Measurements from ENCODE around the gene SLC41A2. TPM values are rescaled to one million over a fixed set of nuclear protein-coding genes. Genes with fewer than 3 reads are reported as not detected.
A peak's percentile ranks its signal among the peaks of the same experiment; 100 is the strongest.
"Not testable (repeated sequence)": the region's sequence is repeated elsewhere in the genome, so short reads cannot be mapped to it uniquely, and the experiment has no call there.

The SLC41A2 gene, protein sequence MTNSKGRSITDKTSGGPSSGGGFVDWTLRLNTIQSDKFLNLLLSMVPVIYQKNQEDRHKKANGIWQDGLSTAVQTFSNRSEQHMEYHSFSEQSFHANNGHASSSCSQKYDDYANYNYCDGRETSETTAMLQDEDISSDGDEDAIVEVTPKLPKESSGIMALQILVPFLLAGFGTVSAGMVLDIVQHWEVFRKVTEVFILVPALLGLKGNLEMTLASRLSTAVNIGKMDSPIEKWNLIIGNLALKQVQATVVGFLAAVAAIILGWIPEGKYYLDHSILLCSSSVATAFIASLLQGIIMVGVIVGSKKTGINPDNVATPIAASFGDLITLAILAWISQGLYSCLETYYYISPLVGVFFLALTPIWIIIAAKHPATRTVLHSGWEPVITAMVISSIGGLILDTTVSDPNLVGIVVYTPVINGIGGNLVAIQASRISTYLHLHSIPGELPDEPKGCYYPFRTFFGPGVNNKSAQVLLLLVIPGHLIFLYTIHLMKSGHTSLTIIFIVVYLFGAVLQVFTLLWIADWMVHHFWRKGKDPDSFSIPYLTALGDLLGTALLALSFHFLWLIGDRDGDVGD
- total RNA-seq, result 10 to 100 TPM; 15.7 to 22.3 TPM

DNA sequence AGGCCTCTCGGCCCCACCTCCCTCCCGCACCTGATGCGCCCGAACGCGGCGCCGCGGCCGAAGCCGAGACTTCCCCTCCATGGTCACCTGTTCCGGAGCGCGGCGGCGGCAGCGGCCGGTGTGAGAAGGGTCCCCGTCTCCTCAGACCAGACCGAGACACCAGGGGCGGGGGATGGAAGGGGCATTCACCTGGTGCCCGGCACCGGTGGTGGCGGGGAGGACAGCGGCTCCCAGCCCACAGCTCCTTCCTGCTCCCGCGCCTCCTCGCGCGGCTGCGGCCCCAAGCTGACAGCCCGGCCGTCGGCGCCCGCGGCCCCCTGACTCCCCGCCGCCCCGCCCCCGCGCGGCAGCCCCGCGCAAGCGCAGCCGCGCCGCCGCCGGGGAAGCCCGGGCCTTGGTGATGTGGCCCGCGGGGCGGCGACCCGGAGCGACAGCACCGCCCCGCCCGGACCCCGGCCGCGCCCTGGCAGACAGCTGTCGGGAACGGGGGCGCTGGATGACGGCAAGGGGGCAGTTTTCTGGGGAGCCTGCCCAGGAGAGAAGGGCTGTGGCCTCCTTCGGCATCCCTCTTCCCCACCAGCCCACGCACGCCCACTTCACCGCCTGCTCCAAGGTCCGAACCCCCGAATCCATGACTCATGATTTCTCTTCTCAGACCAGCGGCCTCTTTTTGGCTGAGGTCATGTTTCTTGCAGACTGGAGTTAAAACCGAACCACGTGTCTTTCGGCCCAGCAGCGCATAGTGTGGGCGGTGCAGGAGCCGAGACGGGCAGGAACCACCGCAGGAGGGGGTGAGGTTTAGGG lies at the start of gene SLC41A2:
Gene SLC41A2, minus strand, starts transcription at position 290 of the 804 bp plus-strand sequence. CDS start 29,763 bp downstream, outside the sequence.
- Mint-ChIP-seq H3K36me3 (ENCODE audit: insufficient read depth in 2 of 2) (peaks cover 0 to 4% of the 10 kb centered on the region in 2 donors), H3K27me3 (ENCODE audit: low read depth) (peaks cover 42% of the 10 kb centered on the region), H3K9me3 (no peaks in the 10 kb centered on the region), H3K4me3 (peak within 1 kb of the TSS; percentile 90 to 93), H3K27ac (peak within 1 kb of the TSS; percentile 88), H3K4me1 (ENCODE audit: low read depth) (peaks cover 29% of the 10 kb centered on the region)
- ATAC-seq (replicated peaks in 1 of 2) (peak; percentile 82 to 88), DNase-seq (peak; percentile 89 to 90)

DNA sequence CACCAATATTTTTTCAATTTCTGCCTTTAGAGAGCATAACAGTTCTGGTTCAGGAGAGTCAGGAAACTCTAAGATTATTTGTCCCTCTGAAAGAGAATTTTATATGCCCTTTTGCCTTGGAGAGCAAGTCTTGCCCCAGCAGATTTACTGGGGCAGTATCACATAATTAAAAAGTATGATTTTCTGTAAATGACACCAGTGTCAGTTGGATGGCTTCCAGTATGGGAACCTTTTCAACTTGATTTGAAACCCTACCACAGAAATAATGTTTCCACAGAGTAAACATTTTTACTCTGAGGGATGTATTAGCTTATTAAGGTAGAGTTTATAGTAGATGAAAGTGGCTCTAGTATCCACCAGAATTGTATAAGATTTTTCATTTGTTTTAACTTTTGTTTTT lies 43.4 kb upstream of the SLC41A2 start:
- ATAC-seq (replicated peaks in 1 of 2), result no peak
- Mint-ChIP-seq H3K36me3 (ENCODE audit: insufficient read depth in 2 of 2) (peaks cover 26 to 51% of the 10 kb centered on the region in 2 donors), H3K4me3 (no peak overlapping the region)

DNA sequence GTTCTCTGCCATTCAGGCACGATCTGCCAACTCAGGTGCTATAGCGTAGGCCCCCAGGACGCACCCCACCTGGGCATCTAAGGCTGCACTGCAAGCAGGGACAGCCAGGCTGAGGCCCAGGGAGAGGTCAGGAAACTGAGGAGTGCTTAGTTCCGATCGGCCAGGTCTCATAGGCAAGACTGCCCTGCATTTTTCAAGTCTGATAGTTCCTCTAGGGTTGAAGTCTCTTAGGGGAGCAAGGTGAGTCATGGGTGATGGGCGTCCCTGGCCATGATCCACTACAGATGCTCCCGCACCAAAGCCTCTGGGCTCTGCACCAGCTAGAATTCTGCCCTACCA lies 41.2 kb upstream of the SLC41A2 start:
- no peak for DNase-seq
- Mint-ChIP-seq H3K4me1 (ENCODE audit: low read depth) (peaks cover 14% of the 10 kb centered on the region), H3K27me3 (ENCODE audit: low read depth) (no peaks in the 10 kb centered on the region)

More for the DNA sequence above, 43.4 kb upstream of the SLC41A2 start:
- Mint-ChIP-seq H3K27ac (no peak overlapping the region), H3K4me1 (ENCODE audit: low read depth) (peaks cover 14% of the 10 kb centered on the region), H3K27me3 (ENCODE audit: low read depth) (no peaks in the 10 kb centered on the region), H3K9me3 (peaks cover 0 to 6% of the 10 kb centered on the region in 2 donors)
- no peak for DNase-seq

DNA sequence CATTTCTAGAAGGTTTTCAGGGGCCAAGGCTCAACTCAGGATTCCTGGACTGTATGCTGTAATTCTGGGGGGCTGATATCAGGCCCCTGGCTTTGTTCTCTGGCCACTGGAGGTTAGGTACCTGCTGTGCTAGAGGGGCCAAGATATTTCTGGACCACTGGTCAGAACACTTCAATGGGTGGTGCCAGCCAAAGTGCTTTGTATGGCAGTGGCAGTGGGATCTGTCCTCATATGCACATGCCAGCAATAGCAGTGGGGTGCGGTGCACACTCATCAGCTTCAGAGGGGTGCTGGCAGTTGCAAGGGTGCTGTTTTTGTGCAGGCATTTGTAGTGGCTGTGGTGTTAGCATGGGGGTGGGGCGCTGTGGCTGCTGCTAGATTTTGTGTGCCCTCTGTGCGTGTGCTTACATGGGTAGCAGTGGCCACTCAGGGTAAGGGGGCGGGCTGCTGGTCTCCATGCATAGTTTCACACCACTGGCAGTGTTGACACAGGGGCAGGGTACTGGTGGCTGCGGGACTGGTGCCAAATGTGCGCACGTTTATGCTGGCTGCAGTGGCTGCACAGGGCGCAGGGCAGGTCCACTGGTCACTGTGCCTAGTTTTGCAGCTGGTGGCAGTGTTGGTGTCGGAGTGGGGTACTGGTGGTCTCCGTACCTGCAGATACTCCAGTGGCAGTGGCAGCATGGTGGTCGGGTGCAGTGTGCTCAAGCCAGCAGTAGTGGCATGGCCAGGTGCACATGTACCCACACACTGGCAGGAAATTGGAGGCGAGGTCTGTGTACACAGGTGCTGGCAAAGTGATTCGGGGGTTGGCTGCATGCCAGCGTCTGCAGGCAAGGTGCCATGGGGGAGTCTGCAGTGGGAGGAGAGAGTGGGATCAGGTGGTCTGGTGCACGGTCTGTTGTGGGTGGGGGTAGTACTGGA lies 40.6 kb upstream of the SLC41A2 start:
- peaks cover 24 to 45% of the 10 kb centered on the region in 2 donors for H3K36me3 Mint-ChIP-seq (ENCODE audit: insufficient read depth in 2 of 2)
- peaks cover 0 to 6% of the 10 kb centered on the region in 2 donors for H3K9me3 Mint-ChIP-seq
- H3K27ac Mint-ChIP-seq, result no peak overlapping the region
- no peak overlapping the region for H3K4me3 Mint-ChIP-seq
- ATAC-seq (replicated peaks in 1 of 2), result no peak
- peaks cover 14% of the 10 kb centered on the region for H3K4me1 Mint-ChIP-seq (ENCODE audit: low read depth)
- H3K27me3 Mint-ChIP-seq (ENCODE audit: low read depth), result no peaks in the 10 kb centered on the region
- no peak for DNase-seq

More for the DNA sequence above, 41.2 kb upstream of the SLC41A2 start:
- no peak for ATAC-seq (replicated peaks in 1 of 2)
- H3K9me3 Mint-ChIP-seq, result peaks cover 0 to 6% of the 10 kb centered on the region in 2 donors
- no peak overlapping the region for H3K4me3 Mint-ChIP-seq
- H3K36me3 Mint-ChIP-seq (ENCODE audit: insufficient read depth in 2 of 2), result peaks cover 24 to 51% of the 10 kb centered on the region in 2 donors
- H3K27ac Mint-ChIP-seq, result no peak overlapping the region

DNA sequence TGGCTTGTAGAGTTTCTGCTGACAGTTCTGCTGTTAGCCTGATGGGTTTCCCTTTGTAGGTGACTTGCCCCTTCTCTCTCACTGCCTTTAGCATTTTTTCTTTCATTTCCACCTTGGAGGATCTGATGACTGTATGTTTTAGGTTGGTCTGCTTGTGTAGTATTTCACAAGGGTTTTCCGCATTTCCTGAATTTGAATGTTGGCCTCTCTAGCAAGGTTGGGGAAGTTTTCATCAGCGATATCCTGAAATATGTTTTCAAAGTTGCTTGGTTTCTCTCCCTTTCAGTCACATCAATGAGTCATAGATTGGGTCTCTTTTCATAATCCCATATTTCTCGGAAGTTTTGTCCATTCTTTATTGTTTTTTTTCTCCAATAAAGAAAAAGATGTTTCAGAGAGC lies 39.5 kb upstream of the SLC41A2 start:
- DNase-seq, result no peak
- H3K27me3 Mint-ChIP-seq (ENCODE audit: low read depth), result no peaks in the 10 kb centered on the region
- H3K9me3 Mint-ChIP-seq, result peaks cover 0 to 6% of the 10 kb centered on the region in 2 donors
- peaks cover 21 to 43% of the 10 kb centered on the region in 2 donors for H3K36me3 Mint-ChIP-seq (ENCODE audit: insufficient read depth in 2 of 2)
- no peak overlapping the region for H3K4me3 Mint-ChIP-seq
- ATAC-seq (replicated peaks in 1 of 2), result no peak
- no peak overlapping the region for H3K27ac Mint-ChIP-seq
- peaks cover 14% of the 10 kb centered on the region for H3K4me1 Mint-ChIP-seq (ENCODE audit: low read depth)

DNA sequence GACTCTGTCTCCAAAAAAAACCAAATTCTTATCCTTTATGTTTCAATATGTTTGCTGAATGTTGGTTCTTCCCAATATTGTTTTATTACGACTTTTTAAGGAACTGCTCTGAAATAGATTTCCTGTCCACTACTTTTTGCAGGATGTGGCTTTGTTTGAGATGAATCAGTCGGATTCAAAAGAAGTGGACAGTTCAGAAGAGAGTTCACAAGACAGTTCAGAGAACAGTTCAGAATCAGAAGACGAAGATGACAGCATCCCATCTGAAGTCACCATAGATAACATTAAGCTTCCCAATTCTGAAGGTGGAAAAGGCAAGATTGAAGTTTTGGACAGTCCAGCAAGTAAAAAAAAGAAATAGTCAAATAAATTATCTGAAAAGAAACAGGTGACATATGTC lies 36.2 kb upstream of the SLC41A2 start:
- no peak for DNase-seq
- H3K4me1 Mint-ChIP-seq (ENCODE audit: low read depth), result peaks cover 26% of the 10 kb centered on the region
- no peaks in the 10 kb centered on the region for H3K27me3 Mint-ChIP-seq (ENCODE audit: low read depth)
- no peak for ATAC-seq (replicated peaks in 1 of 2)
- H3K9me3 Mint-ChIP-seq, result no peaks in the 10 kb centered on the region
- H3K27ac Mint-ChIP-seq, result no peak overlapping the region
- no peak overlapping the region for H3K4me3 Mint-ChIP-seq
- peaks cover 12 to 28% of the 10 kb centered on the region in 2 donors for H3K36me3 Mint-ChIP-seq (ENCODE audit: insufficient read depth in 2 of 2)

DNA sequence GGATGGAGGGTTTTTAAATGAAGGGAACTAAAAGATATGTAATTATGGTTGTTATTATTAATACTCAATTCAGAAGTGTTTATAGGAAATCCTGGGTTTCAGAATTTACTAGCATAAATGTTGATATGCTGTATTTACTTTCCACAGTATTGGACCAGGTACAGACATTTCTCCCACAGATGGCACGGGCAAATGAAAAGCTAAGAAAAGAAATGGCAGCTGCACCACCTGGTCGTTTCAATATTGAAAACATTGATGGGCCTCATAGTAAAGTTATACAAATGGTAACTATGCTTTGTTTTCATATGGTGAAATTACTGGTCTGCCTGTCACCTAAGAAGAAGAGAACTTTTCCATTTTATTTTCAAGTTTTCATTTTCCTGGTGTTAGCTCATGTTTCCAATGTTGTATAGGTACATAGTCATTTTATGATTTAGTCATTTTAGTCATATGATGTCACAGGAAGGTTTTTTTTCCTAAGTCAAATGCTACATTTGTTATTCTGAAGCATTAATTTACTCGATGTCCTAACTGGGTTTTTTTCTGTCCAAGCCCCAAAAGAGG lies 33.6 kb upstream of the SLC41A2 start:
- peak overlapping the region; percentile 42 for H3K27ac Mint-ChIP-seq

DNA sequence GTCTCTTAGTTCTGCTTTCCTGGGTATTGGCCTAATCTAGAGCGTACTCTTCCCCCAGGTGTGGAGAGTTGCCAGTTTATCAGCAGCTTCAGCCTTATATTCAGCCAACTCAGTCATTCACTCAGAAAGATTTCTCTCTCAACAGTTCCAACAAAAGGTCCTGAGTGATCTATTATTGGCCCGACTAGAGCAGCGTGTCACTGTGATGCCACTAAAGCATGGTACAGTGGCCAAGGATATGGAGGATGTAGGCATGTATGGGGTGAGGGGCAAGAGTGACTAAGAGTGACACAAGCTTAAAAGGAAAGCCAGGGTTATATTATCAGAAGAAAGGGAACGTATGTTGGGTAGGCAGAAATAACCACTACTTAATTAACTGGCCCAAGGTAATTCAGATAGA lies 32.9 kb upstream of the SLC41A2 start:
- H3K4me3 Mint-ChIP-seq, result no peak overlapping the region
- H3K27me3 Mint-ChIP-seq (ENCODE audit: low read depth), result no peaks in the 10 kb centered on the region
- H3K36me3 Mint-ChIP-seq (ENCODE audit: insufficient read depth in 2 of 2), result peaks cover 2 to 18% of the 10 kb centered on the region in 2 donors
- no peak overlapping the region for H3K27ac Mint-ChIP-seq
- H3K4me1 Mint-ChIP-seq (ENCODE audit: low read depth), result peaks cover 29% of the 10 kb centered on the region
- no peaks in the 10 kb centered on the region for H3K9me3 Mint-ChIP-seq
- ATAC-seq (replicated peaks in 1 of 2), result no peak
- no peak for DNase-seq

More for the DNA sequence above, 33.6 kb upstream of the SLC41A2 start:
- Mint-ChIP-seq H3K4me1 (ENCODE audit: low read depth) (peaks cover 29% of the 10 kb centered on the region), H3K9me3 (no peaks in the 10 kb centered on the region), H3K4me3 (no peak overlapping the region), H3K27me3 (ENCODE audit: low read depth) (no peaks in the 10 kb centered on the region), H3K36me3 (ENCODE audit: insufficient read depth in 2 of 2) (peaks cover 4 to 21% of the 10 kb centered on the region in 2 donors)
- no peak for DNase-seq
- ATAC-seq (replicated peaks in 1 of 2), result peak; percentile 39 to 65

DNA sequence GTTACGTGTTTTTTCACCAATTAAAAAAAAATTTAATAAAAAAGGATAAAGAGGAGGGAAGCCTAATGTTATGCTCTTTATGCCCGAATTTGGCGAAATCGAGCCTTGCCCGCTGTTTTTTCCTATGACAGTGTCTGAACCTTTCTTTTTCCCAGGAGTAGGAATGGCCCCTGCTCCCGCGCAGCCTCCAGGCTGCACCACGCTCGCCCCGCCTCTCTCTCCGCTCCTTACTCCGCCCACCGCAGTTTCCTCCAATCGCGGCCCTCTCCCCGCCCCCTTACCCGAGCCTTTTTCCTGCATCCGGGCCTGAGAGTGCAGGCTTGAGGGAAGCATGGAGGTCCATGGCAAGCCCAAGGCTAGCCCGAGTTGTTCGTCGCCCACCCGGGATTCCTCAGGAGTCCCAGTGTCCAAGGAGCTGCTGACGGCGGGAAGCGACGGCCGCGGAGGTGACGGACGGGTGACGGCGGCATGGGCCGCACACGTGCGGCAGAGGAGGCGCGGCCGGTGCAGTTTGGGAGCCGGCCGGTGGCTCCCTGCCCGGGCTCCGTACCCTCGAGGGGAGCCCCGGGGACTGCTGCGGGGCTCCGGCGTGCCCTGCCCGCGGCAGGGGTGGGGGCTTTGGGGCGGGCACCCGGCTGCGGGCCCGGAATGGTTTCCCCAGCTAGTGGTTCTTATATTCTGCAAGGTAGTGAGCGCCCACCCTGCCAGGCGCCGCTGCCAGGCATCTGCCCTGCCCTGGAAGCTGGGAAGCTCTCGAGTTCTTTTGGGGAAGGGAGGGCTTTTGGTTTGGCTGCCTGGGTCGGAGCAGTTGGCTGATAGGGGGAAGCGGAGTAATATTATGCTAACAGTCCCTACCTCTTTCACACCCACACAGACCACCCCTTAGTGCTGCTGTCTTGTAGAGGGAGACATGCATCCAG lies 28.2 kb upstream of the SLC41A2 start, which contains the start of gene NOPCHAP1:
Gene NOPCHAP1, plus strand, starts transcription at position 295 of the 920 bp plus-strand sequence. Its CDS starts 37 bp downstream, at position 332.
- Mint-ChIP-seq H3K4me3 (peak within 1 kb of the TSS; percentile 88 to 91), H3K27ac (peak within 1 kb of the TSS; percentile 57), H3K4me1 (ENCODE audit: low read depth) (peaks cover 29% of the 10 kb centered on the region), H3K27me3 (ENCODE audit: low read depth) (peaks cover 6% of the 10 kb centered on the region), H3K9me3 (no peaks in the 10 kb centered on the region), H3K36me3 (ENCODE audit: insufficient read depth in 2 of 2) (peaks cover 2 to 10% of the 10 kb centered on the region in 2 donors)
- DNase-seq, result peak; percentile 90
- peak; percentile 98 to 99 for ATAC-seq (replicated peaks in 1 of 2)

DNA sequence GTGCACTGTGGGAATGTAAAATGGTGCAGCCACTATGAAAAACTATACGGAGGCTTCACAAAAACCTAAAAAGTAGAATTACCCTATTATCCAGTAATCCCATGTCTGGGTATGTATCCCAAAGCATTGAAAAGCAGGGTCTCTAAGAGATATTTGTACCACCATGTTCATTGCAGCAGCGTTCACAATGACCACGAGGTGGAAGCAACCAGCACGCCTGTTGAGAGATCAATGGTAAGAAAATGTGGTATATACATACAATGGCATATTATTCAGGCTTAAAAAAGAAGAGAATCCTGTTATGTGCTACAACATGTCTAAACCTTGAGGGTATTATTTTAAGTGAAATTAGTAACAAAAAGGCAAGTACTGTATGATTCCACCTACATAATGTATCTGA lies 27.1 kb upstream of the SLC41A2 start:
- Mint-ChIP-seq H3K4me1 (ENCODE audit: low read depth) (peaks cover 24% of the 10 kb centered on the region), H3K36me3 (ENCODE audit: insufficient read depth in 2 of 2) (peaks cover 2 to 8% of the 10 kb centered on the region in 2 donors), H3K4me3 (peak overlapping the region; percentile 88 to 91), H3K27ac (peak overlapping the region; percentile 53), H3K27me3 (ENCODE audit: low read depth) (peaks cover 6% of the 10 kb centered on the region), H3K9me3 (no peaks in the 10 kb centered on the region)
- no peak for DNase-seq
- ATAC-seq (replicated peaks in 1 of 2), result no peak

DNA sequence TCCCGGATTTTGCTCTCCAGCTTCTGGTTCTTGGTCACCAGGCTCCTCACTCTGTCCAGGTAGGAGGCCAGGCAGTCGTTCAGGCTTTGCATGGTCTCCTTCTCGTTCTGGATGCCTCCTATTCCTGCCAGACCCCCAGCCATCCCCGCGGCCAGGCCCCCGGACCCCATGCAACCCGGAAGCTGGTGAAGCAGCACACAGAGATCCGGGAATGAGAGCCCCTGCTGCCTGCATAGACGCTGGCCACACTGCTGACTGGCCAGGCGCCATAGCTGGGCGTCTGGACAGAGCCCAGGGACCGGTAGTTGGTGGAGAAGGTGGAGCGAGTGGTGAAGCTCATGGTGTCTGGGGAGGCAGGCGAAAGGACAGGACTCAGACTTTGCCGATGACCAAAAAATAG lies 19.6 kb upstream of the SLC41A2 start:
- DNase-seq; H3K4me3 Mint-ChIP-seq; H3K4me1 Mint-ChIP-seq (ENCODE audit: low read depth); ATAC-seq (replicated peaks in 1 of 2); H3K27me3 Mint-ChIP-seq (ENCODE audit: low read depth); H3K27ac Mint-ChIP-seq; H3K36me3 Mint-ChIP-seq (ENCODE audit: insufficient read depth in 2 of 2); H3K9me3 Mint-ChIP-seq: not testable (repeated sequence)
